Epithelial cell of esophagus (primary cell): ENCODE results near the gene ITGA5.

Experiments
- DNase-seq: peaks from one replicate; pipeline ENCODE4 v3.0.0; 2010; ENCODE audit warnings: low read depth
- H3K4me3 ChIP-seq: 2 replicates; pipeline ENCODE4 v1.5.1; 2011; ENCODE audit warnings: mild to moderate bottlenecking, low read length, control low read depth
- CTCF ChIP-seq: IDR thresholded peaks from 2 replicates; pipeline ENCODE4 v1.5.1; 2011; ENCODE audit warnings: low read depth, mild to moderate bottlenecking, low read length, control low read depth, inconsistent platforms; ENCODE audit not compliant: insufficient read depth; ENCODE audit errors: missing control alignments

ITGA5 gene

GRCh38 chr12:54417712-54418440 lies 1.2 kb downstream of the ITGA5 start:
- DNase-seq, result no peak
- TF ChIP-seq CTCF, result no peak
- peak overlapping the region; percentile 72 for H3K4me3 ChIP-seq

GRCh38 chr12:54416687-54417603 lies 2.1 kb downstream of the ITGA5 start:
- no peak for DNase-seq
- no peak overlapping the region for H3K4me3 ChIP-seq
- TF ChIP-seq CTCF, result no peak

GRCh38 chr12:54415221-54415929 lies 3.7 kb downstream of the ITGA5 start:
- no peak overlapping the region for H3K4me3 ChIP-seq
- DNase-seq, result no peak
- no peak for TF ChIP-seq CTCF

- TF ChIP-seq CTCF, result no peak
- no peak for DNase-seq
Measured at GRCh38 chr12:54413284-54414190, 5.5 kb downstream of the ITGA5 start.

GRCh38 chr12:54412786-54413185 lies 6.3 kb downstream of the ITGA5 start:
- no peak overlapping the region for H3K4me3 ChIP-seq
- TF ChIP-seq CTCF, result no peak
- DNase-seq, result no peak

More at GRCh38 chr12:54413284-54414190, 5.5 kb downstream of the ITGA5 start:
- H3K4me3 ChIP-seq, result no peak overlapping the region

- no peak overlapping the region for H3K4me3 ChIP-seq
- TF ChIP-seq CTCF, result no peak
- DNase-seq, result no peak
Measured at GRCh38 chr12:54412348-54412747, 6.7 kb downstream of the ITGA5 start.
